Subcutaneous abdominal adipose tissue (tissue), 5 donors: ENCODE measurements around the gene PABPC3.

Experiments used
- H3K27ac ChIP-seq: one replicate; pipeline ENCODE4 v1.7.0; 2013; ENCODE audit warnings: low read depth, mild to moderate bottlenecking, inconsistent platforms, low read length, moderate library complexity
- H3K27me3 ChIP-seq, 5 donors: one replicate each; pipeline ENCODE4 v1.7.0; 2013; ENCODE audit warnings: low read length in 5 of 5, inconsistent platforms in 1 of 5; ENCODE audit not compliant: control insufficient read depth in 5 of 5, insufficient read depth in 4 of 5
- H3K36me3 ChIP-seq, 5 donors: one replicate each; pipeline ENCODE4 v1.7.0; 2013; ENCODE audit warnings: low read length in 5 of 5; ENCODE audit not compliant: control insufficient read depth in 5 of 5, insufficient read depth in 5 of 5
- H3K4me1 ChIP-seq, 5 donors: one replicate each; pipeline ENCODE4 v1.7.0; 2013; ENCODE audit warnings: low read length in 5 of 5, mild to moderate bottlenecking in 3 of 5, moderate library complexity in 1 of 5; ENCODE audit not compliant: control insufficient read depth in 5 of 5, insufficient read depth in 5 of 5
- H3K4me3 ChIP-seq, 5 donors: one replicate each; pipeline ENCODE4 v1.7.0; 2013; ENCODE audit warnings: low read length in 5 of 5, low read depth in 1 of 5
- H3K9ac ChIP-seq, 5 donors: one replicate each; pipeline ENCODE4 v1.7.0; 2013; ENCODE audit warnings: low read length in 5 of 5, mild to moderate bottlenecking in 4 of 5, moderate library complexity in 3 of 5
- H3K9me3 ChIP-seq, 5 donors: one replicate each; pipeline ENCODE4 v1.7.0; 2013; ENCODE audit warnings: low read length in 5 of 5; ENCODE audit not compliant: control insufficient read depth in 5 of 5
- donor health status: healthy.
- donor health status: healthy.
- donor health status: healthy.
- donor health status: healthy.
- donor health status: healthy.

PABPC3 gene

GRCh38 chr13:25132751-25133390 lies 36.9 kb downstream of the PABPC3 start:
- H3K36me3 ChIP-seq, result no peaks in the 10 kb centered on the region
- H3K9me3 ChIP-seq, result peaks cover 0 to 8% (median 6%) of the 10 kb centered on the region in 5 donors
- H3K27me3 ChIP-seq, result peaks cover 0 to 10% (median 3%) of the 10 kb centered on the region in 5 donors
- H3K4me1 ChIP-seq, result no peaks in the 10 kb centered on the region
- no peak overlapping the region for H3K4me3 ChIP-seq
- H3K27ac ChIP-seq, result no peak overlapping the region
- no peak overlapping the region for H3K9ac ChIP-seq

DNA sequence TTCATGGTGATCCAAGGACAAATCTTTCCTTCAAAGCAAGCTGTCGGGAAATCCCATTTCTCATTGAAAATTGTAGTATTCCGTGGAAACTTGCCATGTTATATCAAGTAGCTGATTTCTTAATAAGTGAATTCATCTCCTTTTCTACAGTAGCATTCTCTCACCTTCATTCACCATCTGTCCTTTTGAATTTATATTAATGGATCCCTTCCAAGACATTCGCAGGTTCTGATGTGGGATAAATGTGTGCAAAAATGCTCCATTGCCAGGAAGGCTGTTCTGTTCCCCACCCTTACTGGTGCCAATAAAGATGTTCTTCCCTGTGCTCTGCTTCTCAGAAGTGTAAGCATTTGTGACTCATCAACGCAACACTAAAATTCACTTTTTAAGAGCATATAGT lies 40.0 kb downstream of the PABPC3 start:
- no peak overlapping the region for H3K4me3 ChIP-seq
- H3K27me3 ChIP-seq, result peaks cover 0 to 10% (median 3%) of the 10 kb centered on the region in 5 donors

DNA sequence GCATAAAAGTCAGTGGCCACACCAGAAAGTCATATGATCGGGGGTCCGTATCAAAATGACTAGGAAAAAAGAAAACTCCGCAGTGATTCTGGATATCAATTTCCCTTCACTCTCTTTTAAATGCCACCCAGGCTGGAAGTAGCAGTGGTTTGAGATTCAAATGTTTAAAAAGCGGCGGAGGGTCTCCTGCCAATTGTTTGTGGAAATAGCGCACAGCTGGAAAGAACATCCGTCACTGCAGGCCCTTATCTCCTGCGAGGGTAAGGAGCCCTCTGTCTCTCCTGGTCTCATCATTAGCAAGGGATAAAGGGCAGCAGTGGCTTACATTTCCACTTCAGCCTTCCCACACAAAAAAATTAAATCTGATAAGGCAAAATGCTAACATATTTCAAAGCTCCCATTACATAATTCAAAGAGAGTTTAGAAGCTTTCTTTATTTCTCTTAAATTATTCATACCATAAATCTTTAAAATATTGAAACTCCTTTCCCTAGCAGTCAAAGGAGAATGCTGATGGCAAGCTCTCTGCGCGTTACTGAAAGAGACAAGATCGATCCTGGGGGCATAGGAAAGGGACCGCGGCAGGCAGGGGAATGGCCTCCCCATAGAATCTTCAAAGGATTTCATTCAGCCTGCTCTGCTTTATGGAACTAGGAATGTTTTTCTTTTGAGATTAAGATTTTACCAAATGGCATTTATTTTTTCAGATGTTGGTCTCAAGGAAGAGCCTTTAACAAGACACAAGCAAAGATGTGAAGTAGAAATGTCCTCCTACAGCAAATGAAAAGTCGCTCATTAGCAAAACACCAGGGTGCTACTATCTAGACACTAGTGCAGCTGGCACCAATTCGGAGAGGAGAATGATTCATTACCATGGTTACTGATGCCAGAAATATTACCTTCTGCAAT lies 41.2 kb downstream of the PABPC3 start:
- no peak overlapping the region for H3K9ac ChIP-seq
- H3K27me3 ChIP-seq, result peaks cover 0 to 11% (median 9%) of the 10 kb centered on the region in 5 donors
- no peak overlapping the region for H3K27ac ChIP-seq

More for the DNA sequence above, 40.0 kb downstream of the PABPC3 start:
- Histone ChIP-seq H3K36me3 (no peaks in the 10 kb centered on the region), H3K9me3 (peaks cover 0 to 8% (median 6%) of the 10 kb centered on the region in 5 donors), H3K4me1 (no peaks in the 10 kb centered on the region), H3K9ac (no peak overlapping the region), H3K27ac (no peak overlapping the region)

DNA sequence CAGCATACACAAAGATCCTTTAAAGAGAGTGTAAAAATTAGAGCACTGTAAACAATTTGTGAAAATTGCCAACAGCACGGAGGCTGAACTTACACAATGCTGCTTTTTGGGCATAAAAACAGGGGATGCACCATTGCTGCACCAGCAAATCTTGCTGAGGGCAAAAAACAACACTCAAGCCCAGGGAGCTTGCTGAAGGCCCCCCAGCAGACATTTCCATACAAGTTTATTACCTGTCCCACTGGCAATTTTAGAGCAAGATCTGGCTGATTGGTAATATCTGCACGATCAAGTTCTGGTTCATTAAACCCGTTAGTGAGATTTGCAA lies 41.8 kb downstream of the PABPC3 start:
- Histone ChIP-seq H3K27me3 (peaks cover 0 to 11% (median 9%) of the 10 kb centered on the region in 5 donors), H3K9me3 (peaks cover 0 to 8% (median 6%) of the 10 kb centered on the region in 5 donors), H3K4me1 (no peaks in the 10 kb centered on the region), H3K27ac (no peak overlapping the region), H3K4me3 (no peak overlapping the region), H3K9ac (no peak overlapping the region), H3K36me3 (no peaks in the 10 kb centered on the region)

More for the DNA sequence above, 41.2 kb downstream of the PABPC3 start:
- Histone ChIP-seq H3K36me3 (no peaks in the 10 kb centered on the region), H3K4me1 (no peaks in the 10 kb centered on the region), H3K4me3 (no peak overlapping the region), H3K9me3 (peaks cover 0 to 8% (median 6%) of the 10 kb centered on the region in 5 donors)

DNA sequence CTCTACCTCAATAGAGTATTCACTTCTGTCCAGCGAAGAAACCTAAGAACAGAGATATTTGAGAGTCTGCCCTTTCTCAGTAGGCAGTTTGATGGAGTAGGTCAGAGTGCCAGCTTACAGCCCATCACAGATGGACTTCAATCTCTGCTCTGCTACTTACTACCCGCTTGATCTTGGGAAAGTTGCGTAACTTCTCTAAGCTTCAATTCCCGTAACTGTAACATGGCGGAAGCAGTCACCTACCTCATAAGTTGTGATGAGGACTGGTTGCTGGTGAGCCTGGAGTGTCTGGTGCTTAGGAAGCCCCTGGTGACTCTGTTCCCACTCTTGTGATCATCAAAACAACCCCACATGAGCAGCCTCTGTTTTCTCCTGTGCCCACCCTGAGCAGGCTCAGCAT lies 45.1 kb downstream of the PABPC3 start:
- Histone ChIP-seq H3K27ac (no peak overlapping the region), H3K9ac (no peak overlapping the region), H3K36me3 (no peaks in the 10 kb centered on the region), H3K4me3 (no peak overlapping the region), H3K4me1 (no peaks in the 10 kb centered on the region), H3K9me3 (no peaks in the 10 kb centered on the region), H3K27me3 (peaks cover 0 to 11% (median 3%) of the 10 kb centered on the region in 5 donors)

DNA sequence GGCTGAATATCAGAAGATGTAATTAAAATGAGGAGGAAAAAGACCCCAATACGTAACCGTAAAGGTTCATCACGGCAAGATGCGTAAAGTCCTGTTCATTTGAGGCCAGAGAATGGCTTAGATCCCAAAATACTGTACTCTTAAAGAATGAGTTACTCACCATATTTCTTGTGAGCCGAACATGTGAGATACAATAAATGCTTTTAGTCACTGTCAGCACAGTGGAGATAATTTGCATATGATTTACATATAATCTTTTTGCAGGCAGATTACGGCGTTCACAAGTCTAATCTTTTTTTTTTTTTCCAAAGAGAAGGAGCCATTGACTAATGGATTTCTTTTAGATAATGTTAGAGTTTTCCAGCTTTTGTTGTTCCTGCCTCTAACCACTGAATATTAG lies 47.8 kb downstream of the PABPC3 start:
- Histone ChIP-seq H3K4me3 (no peak overlapping the region), H3K4me1 (no peaks in the 10 kb centered on the region), H3K36me3 (no peaks in the 10 kb centered on the region), H3K27ac (no peak overlapping the region), H3K27me3 (peaks cover 0 to 8% (median 4%) of the 10 kb centered on the region in 5 donors), H3K9ac (no peak overlapping the region), H3K9me3 (peaks cover 0 to 8% (median 0%) of the 10 kb centered on the region in 5 donors)

DNA sequence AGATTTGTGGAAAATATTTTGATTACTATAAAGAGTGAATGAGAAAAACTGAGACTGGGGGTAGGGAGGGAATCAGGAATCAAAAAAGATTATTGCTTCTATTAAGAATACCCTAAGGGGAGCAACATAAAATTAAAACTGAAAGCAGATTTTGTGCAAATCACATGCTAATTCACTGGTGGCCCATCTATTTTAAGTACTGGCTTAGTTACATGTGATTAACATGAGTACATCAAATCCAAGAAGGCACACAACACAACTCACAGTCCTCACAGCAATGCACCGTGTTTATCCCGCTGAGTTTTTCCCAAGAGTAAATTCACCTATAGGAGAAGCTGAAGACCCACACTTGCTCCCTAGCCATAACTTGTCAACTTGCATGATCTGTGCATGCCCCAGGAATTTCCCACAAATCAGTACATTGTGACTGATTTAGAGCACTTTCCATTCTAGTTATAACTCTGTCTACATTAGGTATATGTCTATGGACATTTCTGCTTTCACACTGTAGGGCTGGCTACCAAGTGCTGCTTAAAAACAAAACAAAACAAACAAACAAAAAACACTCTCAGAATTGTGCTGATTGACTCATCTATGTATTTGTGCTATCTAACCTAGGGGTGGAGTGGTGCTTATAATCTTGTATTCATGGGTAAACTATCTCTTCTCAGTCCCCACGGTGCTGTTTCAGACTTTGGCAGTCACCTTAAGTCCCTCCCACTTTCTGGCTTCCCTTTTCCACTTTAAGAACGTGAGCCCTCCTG lies 51.9 kb downstream of the PABPC3 start:
- H3K36me3 ChIP-seq, result no peaks in the 10 kb centered on the region
- H3K9me3 ChIP-seq, result peaks cover 0 to 9% (median 0%) of the 10 kb centered on the region in 5 donors
- H3K4me1 ChIP-seq, result no peaks in the 10 kb centered on the region
- no peak overlapping the region for H3K4me3 ChIP-seq
- peaks cover 0 to 6% (median 4%) of the 10 kb centered on the region in 5 donors for H3K27me3 ChIP-seq
- H3K27ac ChIP-seq, result no peak overlapping the region
- H3K9ac ChIP-seq, result no peak overlapping the region

DNA sequence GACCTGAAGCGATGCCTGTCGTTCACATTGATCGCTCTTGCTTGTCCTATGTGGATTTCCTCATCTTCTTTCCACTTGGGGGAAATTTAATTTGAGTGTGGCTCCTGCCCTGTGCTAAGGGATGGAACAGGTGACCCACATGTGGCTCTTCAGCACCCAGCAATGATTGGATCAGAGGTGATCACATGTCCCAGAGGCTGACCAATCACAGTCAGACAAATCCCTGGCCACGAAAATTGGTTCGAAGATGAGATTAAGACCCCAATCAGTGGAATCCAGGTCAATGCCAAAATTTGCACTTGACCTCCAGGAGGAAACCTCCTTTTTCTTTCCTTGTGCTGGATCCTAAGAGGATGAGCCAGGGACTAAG lies 52.5 kb downstream of the PABPC3 start:
- Histone ChIP-seq H3K9me3 (peaks cover 0 to 9% (median 0%) of the 10 kb centered on the region in 5 donors), H3K36me3 (no peaks in the 10 kb centered on the region), H3K27me3 (peaks cover 0 to 6% (median 4%) of the 10 kb centered on the region in 5 donors), H3K9ac (no peak overlapping the region), H3K4me3 (no peak overlapping the region), H3K27ac (no peak overlapping the region), H3K4me1 (no peaks in the 10 kb centered on the region)
